ENCODE measurements around the gene SLC7A14.

SLC7A14 gene

DNA sequence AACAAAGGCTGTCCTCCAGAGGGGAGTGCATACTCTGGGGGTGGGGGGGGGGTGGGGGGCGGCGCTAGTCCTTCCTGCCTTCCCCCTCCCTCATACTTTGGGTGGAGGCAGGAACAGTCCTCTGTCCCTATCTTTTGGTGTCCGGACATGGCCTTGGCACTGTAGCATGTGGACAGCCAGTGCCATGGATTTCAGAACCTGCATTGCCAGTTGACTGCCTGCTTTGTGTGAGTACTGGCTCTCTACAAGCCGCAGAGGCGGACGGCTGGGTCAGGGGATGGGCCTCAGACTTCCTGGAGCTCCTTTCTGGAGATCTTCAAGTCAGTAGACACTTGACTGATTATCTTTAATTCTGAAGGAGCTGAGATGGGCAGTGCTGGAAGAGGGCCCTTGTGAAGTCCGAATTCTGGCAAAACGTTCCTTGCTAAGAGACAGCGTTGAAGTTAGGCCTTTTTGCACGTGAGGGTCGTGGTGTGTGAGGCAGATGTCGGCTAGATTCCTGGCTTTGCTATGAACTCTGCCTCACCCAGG, 164.7 kb downstream of the SLC7A14 start:
- no peak for TF ChIP-seq ZFX (IDR thresholded peaks at IDR 0.05)
- TF ChIP-seq, protein P1, sequence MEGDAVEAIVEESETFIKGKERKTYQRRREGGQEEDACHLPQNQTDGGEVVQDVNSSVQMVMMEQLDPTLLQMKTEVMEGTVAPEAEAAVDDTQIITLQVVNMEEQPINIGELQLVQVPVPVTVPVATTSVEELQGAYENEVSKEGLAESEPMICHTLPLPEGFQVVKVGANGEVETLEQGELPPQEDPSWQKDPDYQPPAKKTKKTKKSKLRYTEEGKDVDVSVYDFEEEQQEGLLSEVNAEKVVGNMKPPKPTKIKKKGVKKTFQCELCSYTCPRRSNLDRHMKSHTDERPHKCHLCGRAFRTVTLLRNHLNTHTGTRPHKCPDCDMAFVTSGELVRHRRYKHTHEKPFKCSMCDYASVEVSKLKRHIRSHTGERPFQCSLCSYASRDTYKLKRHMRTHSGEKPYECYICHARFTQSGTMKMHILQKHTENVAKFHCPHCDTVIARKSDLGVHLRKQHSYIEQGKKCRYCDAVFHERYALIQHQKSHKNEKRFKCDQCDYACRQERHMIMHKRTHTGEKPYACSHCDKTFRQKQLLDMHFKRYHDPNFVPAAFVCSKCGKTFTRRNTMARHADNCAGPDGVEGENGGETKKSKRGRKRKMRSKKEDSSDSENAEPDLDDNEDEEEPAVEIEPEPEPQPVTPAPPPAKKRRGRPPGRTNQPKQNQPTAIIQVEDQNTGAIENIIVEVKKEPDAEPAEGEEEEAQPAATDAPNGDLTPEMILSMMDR (conservative IDR thresholded peaks at IDR 0.05): no peak
- H3K27ac ChIP-seq: no peak overlapping the region

DNA sequence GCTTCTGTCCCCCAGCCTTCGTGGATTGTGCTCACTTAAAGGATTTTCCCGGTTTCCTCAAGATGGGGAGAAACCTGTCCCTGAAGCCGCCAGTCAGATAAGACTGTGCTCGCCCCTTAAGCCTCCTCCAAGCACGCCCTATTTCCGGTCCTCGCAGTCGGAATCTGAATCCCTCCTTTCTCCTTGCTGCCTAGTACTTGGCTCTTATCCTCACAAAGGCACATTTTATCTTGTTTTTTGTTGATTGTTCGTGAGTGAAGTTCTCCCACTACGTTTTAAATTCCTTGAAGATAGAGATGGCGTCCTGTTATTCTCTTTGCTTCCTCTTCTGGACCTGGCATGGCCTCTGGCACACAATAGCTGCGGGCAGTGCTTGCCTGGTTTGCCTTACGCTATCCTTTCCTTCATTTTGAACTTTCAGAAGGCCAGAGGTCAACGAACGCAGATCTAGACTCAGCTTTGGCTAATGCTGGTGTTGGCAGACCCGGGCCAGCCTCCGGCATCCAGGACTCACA, 165.5 kb downstream of the SLC7A14 start:
- TF ChIP-seq, protein P1 (conservative IDR thresholded peaks at IDR 0.05): no peak
- TF ChIP-seq ZFX (IDR thresholded peaks at IDR 0.05): no peak

DNA sequence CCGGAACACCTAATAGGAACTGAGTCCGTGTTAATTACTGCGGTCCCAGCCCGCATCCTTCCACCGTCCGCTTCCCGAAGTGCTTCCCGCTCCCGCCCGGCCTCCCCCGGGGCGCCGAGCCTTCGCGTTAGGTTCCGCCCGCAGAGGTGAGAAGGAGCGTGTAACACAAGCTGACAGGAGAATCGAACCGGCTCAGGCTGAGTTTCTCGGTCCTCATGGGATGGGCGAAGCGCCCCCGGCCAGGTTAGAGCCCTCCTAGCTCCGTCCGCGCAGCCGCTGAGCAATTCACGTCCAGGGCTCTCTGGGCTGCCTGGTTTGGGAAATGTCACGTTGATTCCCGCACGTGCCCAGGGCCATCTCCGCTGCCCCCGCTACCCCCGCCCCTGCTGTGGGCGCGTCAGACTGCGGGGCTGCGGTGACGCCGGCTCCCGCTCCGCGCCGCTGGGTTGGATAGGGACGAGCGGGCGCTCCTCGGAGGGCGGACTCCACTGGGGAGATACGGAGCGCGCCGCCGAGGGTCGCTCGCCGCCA, 166.3 kb downstream of the SLC7A14 start:
- TF ChIP-seq, protein P1 (conservative IDR thresholded peaks at IDR 0.05): no peak
- no peak overlapping the region for H3K27ac ChIP-seq

More for the DNA sequence above, 165.5 kb downstream of the SLC7A14 start:
- no peak overlapping the region for H3K27ac ChIP-seq

DNA sequence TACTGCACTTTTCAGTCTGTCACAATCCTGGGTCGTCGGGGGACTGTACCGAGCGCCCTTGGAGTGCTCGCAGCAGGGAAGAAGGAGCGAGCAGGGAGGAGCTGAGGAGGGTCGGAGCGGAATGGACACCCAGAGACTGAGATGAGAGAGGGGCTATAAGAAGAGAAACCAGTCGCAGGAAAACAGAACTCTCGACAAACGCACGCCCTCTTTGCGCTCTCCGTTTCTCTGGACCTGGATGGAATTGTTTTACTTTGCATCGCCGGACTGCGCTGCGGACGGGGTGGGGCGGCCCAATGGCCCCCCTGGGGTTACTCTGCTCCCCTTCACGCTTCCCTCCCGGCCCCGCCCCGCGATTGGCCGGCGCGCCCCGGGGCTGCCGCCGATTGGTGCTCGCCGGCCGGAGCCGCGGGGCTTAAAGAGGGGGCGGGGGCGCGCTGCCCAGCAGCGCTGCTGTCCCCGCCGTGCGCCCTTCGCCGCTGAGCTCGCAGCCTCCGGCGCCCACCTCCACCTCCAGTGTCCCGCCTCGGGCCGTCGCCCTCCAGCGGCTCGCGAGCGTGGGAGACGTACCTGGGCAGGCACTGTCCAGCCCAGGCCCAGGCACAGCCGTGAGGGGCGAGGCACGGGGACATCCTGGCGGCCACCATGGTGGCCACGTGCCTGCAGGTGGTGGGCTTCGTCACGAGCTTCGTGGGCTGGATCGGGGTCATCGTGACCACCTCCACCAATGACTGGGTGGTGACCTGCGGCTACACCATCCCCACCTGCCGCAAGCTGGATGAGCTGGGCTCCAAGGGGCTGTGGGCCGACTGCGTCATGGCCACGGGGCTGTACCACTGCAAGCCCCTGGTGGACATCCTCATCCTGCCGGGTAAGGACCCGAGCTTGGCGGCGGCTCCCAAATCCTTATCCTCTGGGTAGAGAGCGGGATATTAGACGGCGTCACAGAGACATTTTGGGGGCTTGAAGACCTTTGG, 167.2 kb downstream of the SLC7A14 start, which contains the start of gene CLDN11:
CLDN11 (plus strand) TSS at position 447 of the 977 bp plus-strand sequence; CDS start at position 646, 199 bp downstream.
- no peak for TF ChIP-seq ZFX (IDR thresholded peaks at IDR 0.05)
- TF ChIP-seq, protein P1 (conservative IDR thresholded peaks at IDR 0.05): no peak
- no peak within 1 kb of the TSS for H3K27ac ChIP-seq

DNA sequence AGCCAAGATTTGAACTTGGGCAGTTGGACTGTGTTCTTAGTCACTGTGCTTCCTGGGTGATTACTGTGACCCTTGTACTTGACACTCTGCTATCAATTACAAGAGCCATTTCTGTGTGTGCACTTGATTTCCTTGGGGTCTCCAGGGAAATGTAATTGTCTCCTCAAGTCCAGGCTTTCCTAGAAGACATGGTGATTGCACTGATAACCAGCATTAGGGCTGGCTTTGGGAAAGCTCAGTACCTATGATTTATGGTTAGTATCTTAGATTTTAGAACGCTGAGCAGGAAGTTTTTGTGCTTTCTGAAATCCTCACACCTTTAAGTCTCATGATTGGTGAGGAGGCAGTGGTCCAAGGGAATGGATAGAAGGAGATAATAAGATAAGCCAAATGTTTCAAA, 168.8 kb downstream of the SLC7A14 start:
- no peak overlapping the region for H3K27ac ChIP-seq
- no peak for TF ChIP-seq ZFX (IDR thresholded peaks at IDR 0.05)
- TF ChIP-seq, protein P1 (conservative IDR thresholded peaks at IDR 0.05): no peak

DNA sequence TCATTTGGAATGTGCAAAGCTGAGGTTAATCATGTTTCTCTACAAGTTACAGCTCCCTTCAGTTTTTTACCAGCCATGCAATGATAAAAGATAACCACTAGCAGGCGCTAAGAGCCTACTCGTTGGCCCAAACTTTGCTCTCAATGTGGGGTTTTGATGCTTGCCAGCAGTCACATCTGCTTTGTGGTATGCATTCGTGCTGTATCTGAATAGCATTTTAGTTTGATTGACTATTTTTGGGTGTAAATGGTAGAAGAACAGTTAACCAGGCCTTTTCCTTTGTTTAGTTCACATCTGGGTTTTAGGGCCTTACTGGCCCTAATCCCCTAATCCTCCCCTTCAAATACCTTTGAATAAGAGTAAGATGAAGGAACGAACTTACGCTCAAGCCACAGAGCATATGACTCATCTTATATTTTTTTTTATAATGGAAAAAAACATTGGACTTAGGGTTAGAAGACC, 171.6 kb downstream of the SLC7A14 start:
- no peak overlapping the region for H3K27ac ChIP-seq
- no peak for TF ChIP-seq ZFX (IDR thresholded peaks at IDR 0.05)
- TF ChIP-seq, protein P1 (conservative IDR thresholded peaks at IDR 0.05): peak; percentile 100

Measured in C4-2B (cell line).